Regular cardiac myocyte (primary cell): Measurements from ENCODE around the gene MAP2K4. TPM values are rescaled to one million over a fixed set of nuclear protein-coding genes. Genes with fewer than 3 reads are reported as not detected.

Experiments
- total RNA-seq: library from RNA; depleted of rRNA; stranded (reverse); fragments of >200 nt; gene quantifications from 2 replicates; pipeline ENCODE4 v1.2.3, GENCODE V29; 2014

MAP2K4 gene
- total RNA-seq = 28.6 and 37.2 TPM in 2 replicates

DNA sequence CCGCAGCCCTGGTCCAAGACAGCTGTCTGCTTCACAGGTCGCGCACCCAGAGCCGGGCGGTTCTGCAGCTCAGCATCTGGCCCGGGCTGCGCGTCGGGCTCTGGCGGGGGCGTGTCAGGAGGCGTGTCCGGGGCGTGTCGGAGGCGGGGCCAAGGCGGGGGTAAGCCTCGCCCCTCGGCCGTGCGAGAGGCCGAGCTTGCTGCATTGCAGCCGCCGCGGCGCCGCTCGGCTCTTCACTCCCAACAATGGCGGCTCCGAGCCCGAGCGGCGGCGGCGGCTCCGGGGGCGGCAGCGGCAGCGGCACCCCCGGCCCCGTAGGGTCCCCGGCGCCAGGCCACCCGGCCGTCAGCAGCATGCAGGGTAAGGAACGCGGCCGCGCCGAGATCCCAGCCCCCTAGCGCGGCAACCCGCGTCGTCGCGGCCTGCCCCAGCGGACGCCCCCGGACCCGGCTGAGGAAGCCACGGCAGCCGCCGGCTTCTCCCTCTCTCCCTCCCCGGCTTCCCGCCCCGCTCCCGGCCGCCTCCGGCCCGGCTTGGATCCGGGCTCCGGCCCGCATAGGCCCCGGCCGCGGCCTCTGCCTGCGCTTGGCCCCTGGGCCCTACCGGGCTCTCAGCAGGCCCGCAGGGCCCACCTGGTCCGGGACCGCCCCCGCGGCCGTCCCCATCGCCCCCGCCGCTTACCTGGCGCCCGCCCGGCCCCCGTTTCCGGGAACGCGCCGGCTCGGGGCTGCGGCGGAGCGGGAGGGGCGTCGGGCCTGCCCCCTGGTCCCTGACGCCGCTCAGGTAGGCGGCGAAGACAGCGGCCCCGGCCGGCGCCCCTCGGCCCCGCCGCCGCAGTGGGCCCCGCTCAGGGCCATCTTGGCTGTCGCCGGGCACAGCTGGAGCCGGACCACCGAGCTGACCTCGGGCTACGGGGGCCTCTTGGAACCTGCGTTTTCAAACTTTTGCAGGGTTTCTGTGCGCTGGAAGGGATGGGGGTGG, at the start of gene MAP2K4:
TSS of gene MAP2K4 (plus strand) at position 236 of the 981 bp plus-strand sequence. CDS start at position 246, 10 bp downstream.

DNA sequence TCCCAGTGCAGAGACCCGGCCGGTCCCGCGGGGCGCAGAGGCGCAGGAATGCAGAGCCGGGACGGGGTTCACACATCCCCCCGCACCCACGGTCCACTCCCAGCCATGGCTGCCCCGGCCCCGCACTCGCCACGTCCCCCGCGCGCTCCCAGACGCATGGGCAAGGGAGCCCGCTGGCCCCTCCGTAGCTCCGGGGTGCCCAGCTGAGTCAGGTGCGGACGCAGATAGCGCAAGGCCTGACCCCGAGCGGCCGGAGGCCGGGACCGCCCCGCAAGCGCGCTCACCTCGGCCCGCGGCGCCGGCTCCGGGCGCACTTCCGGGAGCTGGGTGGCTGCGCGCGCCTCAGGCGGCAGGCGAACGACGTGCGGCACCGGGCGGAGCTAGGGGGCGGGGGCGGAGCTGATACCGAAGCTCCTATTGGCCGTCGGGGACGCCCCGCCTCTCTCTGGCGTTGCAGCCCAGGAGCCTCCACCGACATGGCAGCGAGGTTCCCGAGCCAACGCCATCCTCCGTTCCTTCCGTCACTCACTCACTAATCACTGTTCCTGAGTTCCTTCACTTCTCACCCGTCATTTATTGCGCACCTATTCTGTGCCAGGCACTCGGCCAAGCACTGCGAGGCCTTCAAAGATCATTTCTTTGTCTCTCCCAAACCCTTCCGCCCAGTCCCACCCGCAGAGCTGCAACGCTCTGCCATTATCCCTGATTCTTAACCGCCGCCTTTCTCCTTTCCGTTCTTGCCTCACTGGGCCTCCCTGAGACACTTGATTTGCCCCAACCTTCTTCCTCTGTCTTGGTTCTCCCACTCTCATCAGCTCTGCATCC, 23.3 kb upstream of the MAP2K4 start, which contains the start of gene ZNF18:
TSS of gene ZNF18 (minus strand) at position 329 of the 825 bp plus-strand sequence. CDS start 4,646 bp downstream, outside the sequence.

Other genes with a start within 250 kb of the MAP2K4 start
- 7.7 and 14.9 TPM in 2 replicates for gene ZNF18, start 23.4 kb upstream of the MAP2K4 start, total RNA-seq